Loucy (cell line): ENCODE measurements around the gene ANXA4.
"Not testable (repeated sequence)": the region's sequence is repeated elsewhere in the genome, so short reads cannot be mapped to it uniquely, and the experiment has no call there.

Experiments
- H2AFZ ChIP-seq: fragments of 200-600 bp; sonication (generic); 2 replicates; pipeline ENCODE4 v1.6.0; 2016; ENCODE audit warnings: antibody characterized with exemption, mild to moderate bottlenecking, low read length, moderate library complexity
- H3F3A ChIP-seq: fragments of 200-600 bp; 2 replicates; pipeline ENCODE4 v1.6.0; 2016; ENCODE audit warnings: antibody characterized with exemption, low read depth, mild to moderate bottlenecking
- H3K27me3 ChIP-seq: fragments of 200-600 bp; sonication (generic); 2 replicates; pipeline ENCODE4 v1.6.1; 2014; ENCODE audit warnings: low read length, mild to moderate bottlenecking; ENCODE audit not compliant: insufficient read depth, poor library complexity, severe bottlenecking
- H3K36me3 ChIP-seq: fragments of 200-600 bp; sonication (generic); 2 replicates; pipeline ENCODE4 v1.6.1; 2016; ENCODE audit warnings: low read length; ENCODE audit not compliant: insufficient read depth
- H3K4me1 ChIP-seq: fragments of 200-600 bp; sonication (generic); 2 replicates; pipeline ENCODE4 v1.5.1; 2014; ENCODE audit warnings: low read length, mild to moderate bottlenecking; ENCODE audit not compliant: insufficient read depth, poor library complexity, severe bottlenecking
- H3K4me2 ChIP-seq: fragments of 200-600 bp; sonication (generic); 2 replicates; pipeline ENCODE4 v1.6.0; 2014; ENCODE audit warnings: antibody characterized with exemption, low read length, low read depth, mild to moderate bottlenecking; ENCODE audit not compliant: poor library complexity, severe bottlenecking
- H3K4me3 ChIP-seq: fragments of 200-600 bp; sonication (generic); 2 replicates; pipeline ENCODE4 v1.5.1; 2014; ENCODE audit warnings: low read length, mild to moderate bottlenecking, mixed read lengths; ENCODE audit not compliant: poor library complexity, severe bottlenecking
- H3K79me2 ChIP-seq: fragments of 200-600 bp; sonication (generic); 2 replicates; pipeline ENCODE4 v1.6.1; 2014; ENCODE audit warnings: low read length; ENCODE audit not compliant: insufficient read depth
- H3K9ac ChIP-seq: fragments of 200-600 bp; sonication (generic); 2 replicates; pipeline ENCODE4 v1.6.0; 2014; ENCODE audit warnings: mild to moderate bottlenecking, low read depth, low read length, moderate library complexity; ENCODE audit not compliant: poor library complexity, severe bottlenecking
- H3K9me2 ChIP-seq: fragments of 200-600 bp; sonication (generic); replicated peaks from 2 replicates; pipeline ENCODE4 v1.6.1; 2016; ENCODE audit warnings: low read depth, low read length, mixed read lengths
- H3K9me3 ChIP-seq: fragments of 200-600 bp; sonication (generic); 2 replicates; pipeline ENCODE4 v1.6.1; 2014; ENCODE audit warnings: mild to moderate bottlenecking, antibody characterized with exemption, low read length, low read depth; ENCODE audit not compliant: insufficient read depth
- H4K20me1 ChIP-seq: fragments of 200-600 bp; sonication (generic); 2 replicates; pipeline ENCODE4 v1.6.0; 2014; ENCODE audit warnings: antibody characterized with exemption, low read length, mild to moderate bottlenecking; ENCODE audit not compliant: insufficient read depth, poor library complexity, severe bottlenecking
- EZH2phosphoT487 ChIP-seq: fragments of 200-600 bp; IDR thresholded peaks from 2 replicates; pipeline ENCODE4 v1.6.1; 2018; ENCODE audit warnings: antibody characterized with exemption, mild to moderate bottlenecking, moderate library complexity, borderline replicate concordance
- TF ChIP-seq, protein P1 (sequence below): fragments of 200-600 bp; sonication (generic); conservative IDR thresholded peaks from 2 replicates; pipeline ENCODE4 v1.5.1; 2014; ENCODE audit warnings: mild to moderate bottlenecking, antibody characterized with exemption, low read length

The ANXA4 gene

DNA sequence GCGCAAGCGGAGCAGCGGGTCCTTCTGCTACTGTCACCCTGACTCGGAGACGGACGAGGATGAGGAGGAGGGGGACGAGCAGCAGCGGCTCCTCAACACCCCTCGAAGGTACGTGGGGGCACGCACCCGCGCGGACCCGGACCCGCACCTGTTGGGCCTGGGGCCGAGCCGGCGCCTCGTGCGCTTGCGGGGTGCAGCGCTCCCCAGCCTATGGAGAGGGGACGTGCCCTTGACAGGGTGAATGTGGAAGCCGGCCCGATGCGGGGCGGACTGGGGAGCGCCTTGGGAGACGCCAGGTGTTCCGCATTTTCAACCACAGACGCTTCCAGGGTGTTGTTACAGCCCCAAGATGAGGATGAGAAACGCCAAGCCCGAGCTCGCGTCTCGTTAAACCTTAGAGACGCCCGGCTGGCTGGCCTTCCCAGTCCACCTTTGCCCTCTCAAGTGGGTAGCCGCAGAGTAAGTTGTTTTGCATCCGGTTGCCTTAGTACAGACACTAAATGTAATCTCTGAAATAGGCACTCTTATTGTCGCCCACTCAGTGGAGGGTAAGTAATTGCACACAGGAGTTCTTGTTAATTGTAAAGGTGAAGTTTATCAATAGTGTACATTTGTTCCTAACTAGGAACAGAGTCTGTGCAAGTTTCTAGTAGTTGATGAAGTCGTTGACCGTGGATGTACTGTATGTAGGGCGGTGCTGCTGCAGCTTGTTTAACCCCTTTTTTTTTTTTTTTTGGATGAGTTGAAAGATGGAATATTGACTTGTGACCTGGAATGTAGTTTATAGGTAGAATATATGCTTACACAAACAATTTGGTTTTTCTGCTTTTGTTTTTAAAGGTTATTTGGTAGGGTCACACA, 88.3 kb downstream of the ANXA4 start:
- H3K4me3 ChIP-seq = peak overlapping the region; percentile 76
- H3K27me3 ChIP-seq = no peaks in the 10 kb centered on the region
- peak overlapping the region; percentile 79 for H3K9ac ChIP-seq
- H3K36me3 ChIP-seq = no peaks in the 10 kb centered on the region
- peaks cover 48% of the 10 kb centered on the region for H4K20me1 ChIP-seq
- H3K79me2 ChIP-seq = peaks cover 58% of the 10 kb centered on the region
- H2AFZ ChIP-seq = peak overlapping the region; percentile 68
- peaks cover 68% of the 10 kb centered on the region for H3K4me1 ChIP-seq
- H3K9me3 ChIP-seq = no peaks in the 10 kb centered on the region
- TF ChIP-seq EZH2phosphoT487 = no peak
- TF ChIP-seq, protein P1, sequence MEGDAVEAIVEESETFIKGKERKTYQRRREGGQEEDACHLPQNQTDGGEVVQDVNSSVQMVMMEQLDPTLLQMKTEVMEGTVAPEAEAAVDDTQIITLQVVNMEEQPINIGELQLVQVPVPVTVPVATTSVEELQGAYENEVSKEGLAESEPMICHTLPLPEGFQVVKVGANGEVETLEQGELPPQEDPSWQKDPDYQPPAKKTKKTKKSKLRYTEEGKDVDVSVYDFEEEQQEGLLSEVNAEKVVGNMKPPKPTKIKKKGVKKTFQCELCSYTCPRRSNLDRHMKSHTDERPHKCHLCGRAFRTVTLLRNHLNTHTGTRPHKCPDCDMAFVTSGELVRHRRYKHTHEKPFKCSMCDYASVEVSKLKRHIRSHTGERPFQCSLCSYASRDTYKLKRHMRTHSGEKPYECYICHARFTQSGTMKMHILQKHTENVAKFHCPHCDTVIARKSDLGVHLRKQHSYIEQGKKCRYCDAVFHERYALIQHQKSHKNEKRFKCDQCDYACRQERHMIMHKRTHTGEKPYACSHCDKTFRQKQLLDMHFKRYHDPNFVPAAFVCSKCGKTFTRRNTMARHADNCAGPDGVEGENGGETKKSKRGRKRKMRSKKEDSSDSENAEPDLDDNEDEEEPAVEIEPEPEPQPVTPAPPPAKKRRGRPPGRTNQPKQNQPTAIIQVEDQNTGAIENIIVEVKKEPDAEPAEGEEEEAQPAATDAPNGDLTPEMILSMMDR = no peak
- H3K9me2 ChIP-seq = no peaks in the 10 kb centered on the region
- peak overlapping the region; percentile 81 for H3K4me2 ChIP-seq
- H3F3A ChIP-seq = no peaks in the 10 kb centered on the region; the same call in 1 of the 2 replicates

DNA sequence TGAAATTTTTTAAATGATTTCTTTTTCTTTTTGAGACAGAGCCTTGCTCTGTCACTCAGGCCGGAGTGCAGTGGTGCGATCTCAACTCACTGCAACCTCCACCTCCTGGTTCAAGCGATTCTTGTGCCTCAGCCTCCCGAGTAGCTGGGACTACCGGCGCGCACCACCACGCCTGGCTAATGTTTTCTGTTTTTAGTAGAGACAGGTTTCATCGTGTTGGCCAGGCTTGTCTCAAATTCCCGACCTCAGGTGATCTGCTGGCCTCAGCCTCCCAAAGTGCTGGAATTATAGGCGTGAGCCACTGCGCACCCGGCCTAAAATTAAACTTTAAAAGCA, 88.9 kb downstream of the ANXA4 start:
- Histone ChIP-seq H3K4me3 (peak overlapping the region; percentile 76), H3K4me2 (peak overlapping the region; percentile 81), H3K4me1 (peaks cover 74% of the 10 kb centered on the region), H3K9ac (peak overlapping the region; percentile 79), H4K20me1 (peaks cover 54% of the 10 kb centered on the region), H3K79me2 (peaks cover 64% of the 10 kb centered on the region)
- H3K9me2 ChIP-seq, H2AFZ ChIP-seq, H3F3A ChIP-seq, H3K9me3 ChIP-seq, H3K36me3 ChIP-seq, H3K27me3 ChIP-seq: not testable (repeated sequence)

DNA sequence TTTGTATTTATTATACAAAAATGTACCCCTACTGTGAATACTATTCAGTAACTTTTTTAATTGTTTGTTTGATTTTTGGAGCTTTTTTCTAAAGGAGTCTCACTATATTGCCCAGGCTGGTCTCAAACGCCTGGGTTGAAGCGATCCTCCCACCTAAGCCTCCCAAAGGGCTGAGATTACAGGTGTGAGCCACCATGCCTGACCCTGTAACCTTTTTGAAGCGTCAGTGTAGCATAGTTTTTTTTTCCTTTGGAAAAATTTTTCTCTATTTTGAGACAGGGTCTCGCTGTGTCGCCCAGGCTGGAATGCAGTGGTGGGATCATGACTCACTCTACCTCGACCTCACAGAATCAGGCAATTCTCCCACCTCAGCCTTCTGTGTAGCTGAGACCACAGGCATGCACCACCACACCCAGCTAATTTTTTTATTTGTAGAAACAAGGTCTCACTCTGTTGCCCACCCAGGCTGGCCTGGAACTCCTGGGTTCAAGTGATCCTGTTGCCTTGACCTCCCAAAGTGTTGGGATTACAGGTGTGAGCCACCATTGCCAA, 89.5 kb downstream of the ANXA4 start:
- Histone ChIP-seq H3F3A (no peaks in the 10 kb centered on the region; the same call in 1 of the 2 replicates), H3K9me2 (no peaks in the 10 kb centered on the region), H3K4me3 (peak overlapping the region; percentile 76), H4K20me1 (peaks cover 59% of the 10 kb centered on the region), H2AFZ (no peak overlapping the region), H3K36me3 (no peaks in the 10 kb centered on the region), H3K9ac (peak overlapping the region; percentile 79), H3K4me1 (peaks cover 79% of the 10 kb centered on the region), H3K79me2 (peaks cover 69% of the 10 kb centered on the region), H3K9me3 (no peaks in the 10 kb centered on the region), H3K4me2 (peak overlapping the region; percentile 81), H3K27me3 (no peaks in the 10 kb centered on the region)
- TF ChIP-seq, protein P1 = no peak
- no peak for TF ChIP-seq EZH2phosphoT487
